HG03066 (cell line): ENCODE measurements around the gene CDH4.

ENCODE experiments used
- ATAC-seq: cut with Tn5 transposase; IDR thresholded peaks from one replicate; pipeline ENCODE4 v1.9.1; 2021; ENCODE audit warnings: low read depth; ENCODE audit not compliant: unreplicated experiment

The CDH4 gene

DNA sequence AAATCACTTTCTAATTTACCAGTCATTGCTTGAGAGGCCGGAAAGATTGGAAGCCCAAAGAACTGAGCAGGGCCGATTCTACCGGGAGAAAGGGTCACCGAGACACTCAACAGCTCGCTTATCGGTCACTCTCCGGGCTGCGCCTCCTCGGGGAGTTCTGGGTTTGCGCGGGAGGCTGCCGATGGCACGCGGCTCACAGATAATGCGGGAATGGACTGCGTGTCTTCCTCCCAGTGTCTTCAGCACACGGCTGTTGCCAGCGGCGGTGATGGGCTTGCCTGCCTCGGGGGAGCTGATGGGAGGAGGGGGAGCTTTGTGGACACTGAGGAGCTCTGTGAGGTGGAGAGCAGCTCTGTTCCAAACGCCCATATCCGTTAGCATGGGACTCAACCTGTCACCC lies 314.6 kb downstream of the CDH4 start:
- no peak for ATAC-seq

DNA sequence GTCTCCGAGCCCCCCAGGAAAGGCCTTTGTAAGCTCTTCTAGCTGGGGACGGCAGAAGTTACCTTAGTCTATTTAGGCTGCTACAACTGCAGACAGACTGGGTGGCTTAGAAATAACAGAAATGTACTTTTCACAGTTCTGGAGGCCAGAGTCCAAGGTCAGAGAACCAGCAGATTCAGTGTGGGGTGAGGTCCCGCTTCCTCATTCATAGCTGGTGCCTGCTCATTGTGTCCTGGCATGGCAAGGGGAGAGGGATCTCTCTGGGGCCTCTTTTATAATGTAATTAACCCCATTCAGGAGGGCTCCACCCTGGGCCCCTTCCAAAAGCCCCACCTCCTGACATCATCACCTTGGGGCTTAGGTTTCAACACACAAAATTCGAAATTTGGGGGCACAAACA lies 315.1 kb downstream of the CDH4 start:
- no peak for ATAC-seq

GRCh38 chr20:61569825-61570224 lies 317.8 kb downstream of the CDH4 start:
- ATAC-seq = no peak

- no peak for ATAC-seq
Measured at GRCh38 chr20:61570646-61571195, 318.7 kb downstream of the CDH4 start.

DNA sequence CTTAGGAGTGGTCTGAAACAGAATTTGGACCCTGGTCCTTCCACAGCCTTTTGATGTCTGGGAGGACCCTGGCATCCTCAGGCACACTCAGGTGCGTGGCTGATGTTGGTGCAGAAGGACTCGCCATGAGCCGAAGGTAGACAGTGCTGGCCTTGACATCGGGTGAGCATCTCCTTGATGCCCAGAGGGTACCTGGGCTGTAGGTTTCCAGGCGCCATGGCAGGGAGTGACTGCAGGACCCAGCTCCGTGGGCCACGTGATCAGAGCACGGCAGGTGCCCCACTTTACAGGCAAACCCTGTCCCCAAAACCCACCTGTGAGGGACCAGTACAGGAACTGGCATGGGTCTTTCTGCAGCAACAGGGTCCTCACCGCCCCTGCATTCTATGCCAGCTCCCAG lies 319.2 kb downstream of the CDH4 start:
- ATAC-seq = no peak

GRCh38 chr20:61571916-61572711 lies 320.1 kb downstream of the CDH4 start:
- ATAC-seq = no peak

- no peak for ATAC-seq
Measured at GRCh38 chr20:61572789-61573188, 320.7 kb downstream of the CDH4 start.

DNA sequence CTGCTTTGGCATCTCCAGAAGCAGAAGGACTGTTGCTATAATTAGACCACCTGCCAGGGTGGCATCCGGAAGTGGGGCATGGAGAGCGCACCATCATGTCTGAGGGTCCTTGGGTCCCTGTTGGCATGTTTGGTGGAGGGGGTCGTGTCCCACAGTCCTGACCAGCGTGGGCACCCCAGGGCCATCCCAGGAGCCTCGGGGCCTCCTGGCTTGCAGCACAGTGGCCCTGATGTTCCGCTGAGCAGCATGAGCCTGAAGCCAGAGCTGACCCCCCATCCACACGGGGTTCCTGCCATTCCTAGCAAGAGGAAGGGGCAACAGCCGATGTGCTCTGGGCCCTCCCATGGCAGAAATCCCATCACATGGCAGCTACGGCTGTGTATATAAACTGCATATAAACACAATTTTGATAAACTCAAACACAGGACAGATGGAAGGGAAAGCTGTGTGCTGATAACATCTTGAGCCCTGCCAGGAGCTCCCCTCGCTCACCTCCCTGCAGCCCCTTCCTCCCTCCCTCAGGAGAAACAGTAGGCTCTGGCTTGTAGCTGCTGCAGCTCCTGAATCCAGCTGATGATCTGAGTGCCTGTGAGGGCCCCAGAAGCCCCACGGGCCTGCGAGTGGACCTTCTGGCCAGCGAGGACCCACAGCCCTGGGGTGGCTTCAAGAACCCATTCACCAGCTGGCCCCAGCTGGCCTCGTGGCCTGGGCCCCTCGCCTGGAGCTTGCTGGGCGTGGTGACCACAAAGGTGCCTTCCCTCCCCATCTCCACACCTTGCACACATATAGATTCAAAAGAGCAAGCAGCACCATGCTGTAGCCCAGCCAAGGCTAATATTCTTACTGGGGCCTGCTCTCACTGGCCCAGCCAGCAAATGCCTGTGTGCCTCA lies 321.6 kb downstream of the CDH4 start:
- ATAC-seq = no peak

- no peak for ATAC-seq
Measured at GRCh38 chr20:61575151-61575937, 323.3 kb downstream of the CDH4 start.

GRCh38 chr20:61576372-61576771 lies 324.3 kb downstream of the CDH4 start:
- ATAC-seq = no peak

DNA sequence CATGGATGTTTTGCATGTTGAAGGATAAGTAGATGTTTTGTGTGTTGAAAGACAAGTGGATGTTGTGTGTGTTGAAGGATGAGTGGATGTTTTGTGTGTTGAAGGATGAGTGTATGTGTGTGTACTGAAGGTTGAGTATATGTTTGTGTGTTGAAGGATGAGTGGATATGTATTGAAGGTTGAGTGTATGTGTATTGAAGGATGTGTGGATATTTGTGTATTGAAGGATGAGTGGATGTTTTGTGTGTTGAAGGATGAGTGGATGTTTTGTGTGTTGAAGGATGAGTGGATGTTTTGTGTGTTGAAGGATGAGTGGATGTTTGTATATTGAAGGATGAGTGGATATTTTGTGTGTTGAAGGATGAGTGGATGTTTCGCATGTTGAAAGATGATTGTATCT lies 325.0 kb downstream of the CDH4 start:
- no peak for ATAC-seq

- ATAC-seq = no peak
Measured at GRCh38 chr20:61579908-61580307, 327.8 kb downstream of the CDH4 start.

DNA sequence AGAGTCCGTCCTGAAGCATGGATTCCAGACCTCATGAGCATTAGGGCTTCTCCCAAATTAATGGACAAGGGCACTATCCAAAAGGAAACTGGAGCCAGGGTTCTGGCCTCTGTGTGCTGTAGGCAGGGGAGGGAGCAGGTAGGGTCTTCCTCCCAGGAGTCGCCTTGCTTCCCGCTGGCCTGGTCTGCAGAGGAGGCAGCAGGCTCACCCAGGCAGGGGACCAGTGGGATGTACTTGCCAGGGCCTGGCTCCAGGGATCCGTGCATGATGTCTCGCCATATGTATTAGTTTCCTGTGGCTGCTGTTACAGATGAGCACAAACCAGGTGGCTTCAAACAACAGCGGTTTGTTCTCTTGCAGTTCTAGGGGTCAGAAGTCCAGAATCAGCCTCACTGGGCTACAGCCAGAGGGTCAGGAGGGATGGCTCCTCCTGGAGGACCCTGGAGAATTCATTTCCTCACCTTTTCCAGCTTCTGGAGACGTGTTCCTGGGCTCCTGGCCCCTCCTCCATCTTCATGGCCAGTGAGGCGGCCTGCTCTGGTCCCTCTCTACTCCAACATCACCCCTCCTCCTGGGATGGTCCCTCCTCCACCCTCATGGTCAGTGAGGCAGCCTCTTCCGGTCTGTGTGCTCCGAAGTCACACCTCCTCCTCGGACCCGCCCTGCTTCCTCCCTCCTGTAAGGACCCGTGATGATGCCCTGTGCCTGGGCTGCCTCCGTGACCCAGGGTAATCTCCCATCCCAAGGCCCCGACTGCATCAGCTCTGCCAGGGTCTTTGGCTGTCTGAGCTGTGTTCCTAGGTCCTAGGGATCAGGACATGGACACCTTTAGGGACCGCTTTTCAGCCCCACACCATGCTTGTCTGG lies 329.1 kb downstream of the CDH4 start:
- ATAC-seq = no peak

GRCh38 chr20:61581825-61582188 lies 329.7 kb downstream of the CDH4 start:
- ATAC-seq = no peak

- ATAC-seq = no peak
Measured at GRCh38 chr20:61582196-61582923, 330.3 kb downstream of the CDH4 start.

DNA sequence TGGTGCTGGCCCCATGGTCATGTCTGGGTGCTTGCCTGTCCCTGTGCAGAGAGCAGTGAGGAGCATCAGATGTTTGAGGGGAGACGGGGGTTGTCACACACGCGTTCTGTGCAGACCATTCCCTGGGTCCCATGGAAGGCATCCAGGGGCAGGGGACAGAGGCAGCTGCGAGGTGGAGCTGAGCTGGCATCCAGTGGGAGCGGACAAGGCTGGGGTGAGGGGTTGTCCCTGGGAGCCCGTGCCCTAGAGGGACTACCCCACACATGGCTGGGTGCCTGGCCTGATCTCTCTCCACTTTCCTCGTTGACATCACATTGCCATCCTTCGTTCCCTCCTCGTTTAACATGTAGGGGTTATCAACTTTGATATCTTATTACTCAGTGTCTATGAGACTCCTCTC lies 331.3 kb downstream of the CDH4 start:
- no peak for ATAC-seq

DNA sequence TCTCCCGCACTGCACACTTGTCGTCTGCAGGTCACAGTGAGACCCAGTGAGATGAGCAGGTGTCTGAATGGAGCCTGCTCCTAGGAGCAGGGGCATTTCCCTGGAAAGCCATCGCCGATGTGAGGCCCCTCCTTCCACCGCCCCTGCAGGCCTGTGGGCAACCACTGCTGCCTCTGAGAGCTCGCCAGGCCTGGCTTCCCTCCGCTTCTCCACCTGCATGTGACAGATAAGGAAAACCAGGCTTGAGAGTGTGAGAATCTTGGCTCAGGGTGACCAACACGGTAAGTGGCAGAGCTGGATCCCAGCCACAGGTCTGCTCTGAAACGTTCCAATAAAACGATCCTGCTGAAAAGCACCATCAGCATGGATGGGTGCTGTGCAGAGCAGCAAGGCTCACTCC lies 332.8 kb downstream of the CDH4 start:
- no peak for ATAC-seq

- no peak for ATAC-seq
Measured at GRCh38 chr20:61585764-61586163, 333.7 kb downstream of the CDH4 start.

DNA sequence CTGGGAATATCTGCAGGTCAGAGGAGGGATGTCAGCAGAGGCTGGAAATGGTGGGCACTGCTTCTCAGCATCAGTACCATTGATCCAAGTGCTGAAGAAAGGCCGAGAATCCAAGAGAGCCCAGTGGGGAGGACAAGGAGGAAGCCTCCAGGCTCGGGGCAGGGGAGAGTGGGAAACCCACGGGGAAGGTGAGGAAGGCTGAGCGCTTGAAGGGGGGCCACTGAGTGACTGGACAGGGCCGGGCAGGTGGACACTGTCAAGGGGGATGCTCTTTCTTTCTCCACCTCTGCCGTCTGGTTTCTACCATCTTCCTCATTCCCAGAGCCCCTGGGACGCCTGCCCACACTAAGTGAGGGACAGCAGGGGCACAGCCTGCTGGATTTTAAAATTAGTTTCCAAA lies 335.0 kb downstream of the CDH4 start:
- no peak for ATAC-seq
